Fibroblast of skin of back (primary cell): ENCODE data around the gene CUL2.
"Not testable (repeated sequence)": the region's sequence is repeated elsewhere in the genome, so short reads cannot be mapped to it uniquely, and the experiment has no call there.

Experiments used
- DNase-seq: peaks from one replicate; pipeline ENCODE4 v3.0.0-alpha.2; 2013

Gene CUL2

GRCh38 chr10:35017608-35018007 is 72.5 kb downstream of the CUL2 start:
- no peak for DNase-seq

- no peak for DNase-seq
Observed at GRCh38 chr10:35015843-35016408, 74.2 kb downstream of the CUL2 start.

GRCh38 chr10:35012781-35013180 is 77.4 kb downstream of the CUL2 start:
- no peak for DNase-seq

- DNase-seq, result peak; percentile 17
Observed at GRCh38 chr10:35011771-35012191, 78.4 kb downstream of the CUL2 start.

GRCh38 chr10:35007858-35008301 is 82.3 kb downstream of the CUL2 start:
- DNase-seq, result no peak

- peak; percentile 49 for DNase-seq
Observed at GRCh38 chr10:35006836-35007235, 83.3 kb downstream of the CUL2 start.

- DNase-seq, result peak; percentile 84
Observed at GRCh38 chr10:35005868-35006267, 84.3 kb downstream of the CUL2 start.

- DNase-seq, result no peak
Observed at GRCh38 chr10:35004651-35005050, 85.5 kb downstream of the CUL2 start.

- DNase-seq, result no peak
Observed at GRCh38 chr10:35003906-35004305, 86.2 kb downstream of the CUL2 start.

GRCh38 chr10:35000936-35001335 is 89.2 kb downstream of the CUL2 start:
- DNase-seq, result peak; percentile 36

GRCh38 chr10:34999532-34999931 is 90.6 kb downstream of the CUL2 start:
- no peak for DNase-seq

- no peak for DNase-seq
Observed at GRCh38 chr10:34998940-34999339, 91.2 kb downstream of the CUL2 start.

- peak; percentile 38 for DNase-seq
Observed at GRCh38 chr10:34996843-34997242, 93.3 kb downstream of the CUL2 start.

- no peak for DNase-seq
Observed at GRCh38 chr10:34995925-34996324, 94.2 kb downstream of the CUL2 start.

- peak; percentile 56 for DNase-seq
Observed at GRCh38 chr10:34994565-34995142, 95.5 kb downstream of the CUL2 start.

- no peak for DNase-seq
Observed at GRCh38 chr10:34993782-34994181, 96.4 kb downstream of the CUL2 start.

- not testable (repeated sequence) for DNase-seq
Observed at GRCh38 chr10:34991117-34991516, 99.0 kb downstream of the CUL2 start.

GRCh38 chr10:34988397-34989067 is 101.6 kb downstream of the CUL2 start:
- no peak for DNase-seq

- DNase-seq, result peak; percentile 25
Observed at GRCh38 chr10:34985823-34986222, 104.3 kb downstream of the CUL2 start.

GRCh38 chr10:34985146-34985545 is 105.0 kb downstream of the CUL2 start:
- DNase-seq, result no peak

- no peak for DNase-seq
Observed at GRCh38 chr10:34981844-34982243, 108.3 kb downstream of the CUL2 start.

GRCh38 chr10:34979938-34980337 is 110.2 kb downstream of the CUL2 start:
- DNase-seq, result no peak

- DNase-seq, result no peak
Observed at GRCh38 chr10:34978080-34978479, 112.1 kb downstream of the CUL2 start.

GRCh38 chr10:34976380-34976910 is 113.7 kb downstream of the CUL2 start:
- DNase-seq, result not testable (repeated sequence)
